HG03103 (cell line): ENCODE results near the gene PPP1R14B.

ENCODE experiments used
- ATAC-seq: cut with Tn5 transposase; IDR thresholded peaks from one replicate; pipeline ENCODE4 v1.9.1; 2021; ENCODE audit warnings: low read depth; ENCODE audit not compliant: unreplicated experiment

PPP1R14B gene, protein sequence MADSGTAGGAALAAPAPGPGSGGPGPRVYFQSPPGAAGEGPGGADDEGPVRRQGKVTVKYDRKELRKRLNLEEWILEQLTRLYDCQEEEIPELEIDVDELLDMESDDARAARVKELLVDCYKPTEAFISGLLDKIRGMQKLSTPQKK

DNA sequence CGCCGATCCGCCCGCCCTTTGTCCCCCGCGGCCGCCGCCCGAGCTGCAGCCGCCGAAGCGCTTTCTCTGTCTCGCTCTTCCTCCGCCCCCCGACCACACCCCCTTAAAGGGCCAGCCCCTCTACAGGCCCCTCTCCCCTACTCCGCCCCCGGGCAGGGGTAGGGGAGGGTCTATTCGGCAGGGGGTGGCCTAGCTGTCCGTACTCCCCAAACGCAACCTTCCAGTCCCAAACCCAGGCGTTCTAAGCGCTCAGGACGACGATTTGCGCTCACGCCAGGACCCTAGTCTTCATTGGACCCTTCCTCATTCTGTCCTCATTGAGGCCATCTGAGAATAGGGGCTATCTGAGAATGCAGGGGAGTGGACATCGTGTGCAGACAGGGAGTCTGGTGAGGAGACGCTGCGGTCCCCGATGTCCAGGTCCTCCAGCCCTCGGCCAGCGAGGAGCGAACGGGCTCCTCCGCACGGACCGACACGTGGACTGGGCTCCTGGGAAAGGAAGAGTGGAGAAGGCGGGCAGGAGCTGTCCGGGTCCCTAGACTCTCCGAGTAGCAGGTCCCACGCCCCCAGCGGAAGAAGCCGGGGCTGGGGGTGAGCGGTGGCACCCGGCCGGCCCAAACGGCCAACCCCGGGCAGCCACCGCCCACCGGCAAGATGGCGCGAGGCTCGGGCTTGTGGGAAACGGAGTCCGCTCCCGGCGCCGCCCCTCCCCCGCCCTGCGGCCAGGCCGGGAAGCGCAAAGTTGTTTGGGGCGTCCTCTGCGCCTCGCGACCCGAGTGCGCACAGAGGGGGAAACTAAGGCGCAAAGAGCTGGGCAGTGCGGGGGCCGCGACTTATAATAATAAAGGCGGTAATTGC, at the start of gene PPP1R14B:
TSS of gene PPP1R14B (minus strand) at position 73 of the 858 bp plus-strand sequence. CDS start 270 bp downstream, outside the sequence.
- ATAC-seq: no peak

DNA sequence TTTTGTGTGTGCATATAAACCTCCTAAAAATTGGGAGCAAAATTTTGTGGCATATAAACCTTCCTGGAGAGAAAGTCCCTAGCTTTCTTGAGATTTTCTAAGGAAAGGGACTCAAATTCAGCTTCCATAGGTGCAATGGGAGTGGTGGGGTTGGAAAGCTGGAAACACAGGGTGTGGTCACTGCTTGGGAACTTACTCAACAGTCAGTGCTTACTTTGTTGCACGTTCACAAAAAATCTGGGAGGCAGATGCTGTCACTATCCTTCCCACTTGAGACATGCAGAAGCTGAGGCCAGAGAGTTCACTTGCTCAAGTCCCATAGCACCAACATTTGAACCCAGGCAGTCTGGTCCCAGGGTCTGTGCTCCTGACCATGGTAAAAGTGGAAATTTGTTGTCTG, 49.5 kb upstream of the PPP1R14B start:
- ATAC-seq: no peak

DNA sequence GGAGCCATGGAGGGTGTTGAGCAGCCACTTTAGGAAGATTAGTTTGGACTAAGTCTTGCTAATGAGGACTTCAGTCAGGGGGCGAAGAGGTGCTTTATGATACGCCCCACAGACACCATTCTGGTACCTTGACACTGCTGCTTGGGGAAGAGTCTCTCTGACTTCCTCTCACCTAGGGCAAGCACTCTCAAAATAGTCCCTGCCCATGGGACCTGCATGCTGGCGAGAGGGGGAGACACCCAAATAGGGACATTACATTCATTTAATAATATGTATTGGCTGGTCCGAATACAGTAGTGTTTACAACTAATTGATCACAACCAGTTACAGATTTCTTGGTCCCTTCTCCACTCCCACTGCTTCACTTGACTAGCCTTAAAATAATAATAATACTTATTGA, 49.0 kb upstream of the PPP1R14B start:
- no peak for ATAC-seq

DNA sequence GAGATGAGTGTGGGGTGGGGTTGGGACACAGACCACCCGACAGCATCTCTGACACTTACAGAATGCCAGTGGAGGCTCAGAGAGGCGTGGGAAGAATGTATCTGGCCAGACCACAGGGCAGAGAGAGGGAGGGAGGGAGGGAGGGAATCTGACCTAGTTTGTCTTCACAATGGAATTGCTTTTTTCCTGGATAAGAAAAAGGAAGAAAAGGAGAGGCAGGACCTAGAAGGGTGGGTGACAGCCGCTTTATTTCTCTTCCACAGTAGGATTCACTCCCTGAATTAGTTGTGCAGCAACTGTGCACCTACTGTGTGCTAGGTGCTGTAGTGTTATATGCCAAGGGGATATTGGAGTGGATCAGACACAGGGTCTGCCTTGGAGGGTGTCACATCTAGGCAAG, 48.0 kb upstream of the PPP1R14B start:
- no peak for ATAC-seq

DNA sequence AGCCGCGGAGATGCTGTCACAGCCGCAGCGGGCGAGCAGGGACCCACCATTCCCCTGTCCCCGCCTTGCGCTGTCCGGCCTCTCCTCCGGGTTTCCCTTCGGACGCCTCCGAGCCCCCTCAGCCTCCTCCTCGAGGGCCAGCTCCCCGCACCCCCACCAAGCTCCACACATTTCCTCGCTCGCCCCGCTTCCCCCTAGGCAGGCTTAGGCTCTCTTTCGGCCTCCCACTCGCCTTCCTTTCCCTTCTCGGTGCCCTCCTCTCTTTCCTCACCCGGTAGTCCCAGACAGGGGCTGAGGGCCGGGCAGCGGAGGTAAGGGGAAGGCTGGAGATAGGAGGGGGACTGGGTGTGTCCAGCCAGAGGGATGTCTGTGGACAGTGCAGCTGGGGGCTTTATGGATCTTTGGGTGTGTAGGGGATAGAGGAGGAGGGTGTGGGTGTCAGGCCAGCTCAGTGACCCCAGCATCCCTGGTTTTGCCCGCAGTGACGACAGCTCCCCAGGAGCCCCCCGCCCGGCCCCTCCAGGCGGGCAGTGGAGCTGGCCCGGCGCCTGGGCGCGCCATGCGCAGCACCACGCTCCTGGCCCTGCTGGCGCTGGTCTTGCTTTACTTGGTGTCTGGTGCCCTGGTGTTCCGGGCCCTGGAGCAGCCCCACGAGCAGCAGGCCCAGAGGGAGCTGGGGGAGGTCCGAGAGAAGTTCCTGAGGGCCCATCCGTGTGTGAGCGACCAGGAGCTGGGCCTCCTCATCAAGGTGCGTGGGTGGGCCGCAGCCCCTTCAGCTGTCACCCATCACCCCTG, 45.9 kb upstream of the PPP1R14B start:
- no peak for ATAC-seq

DNA sequence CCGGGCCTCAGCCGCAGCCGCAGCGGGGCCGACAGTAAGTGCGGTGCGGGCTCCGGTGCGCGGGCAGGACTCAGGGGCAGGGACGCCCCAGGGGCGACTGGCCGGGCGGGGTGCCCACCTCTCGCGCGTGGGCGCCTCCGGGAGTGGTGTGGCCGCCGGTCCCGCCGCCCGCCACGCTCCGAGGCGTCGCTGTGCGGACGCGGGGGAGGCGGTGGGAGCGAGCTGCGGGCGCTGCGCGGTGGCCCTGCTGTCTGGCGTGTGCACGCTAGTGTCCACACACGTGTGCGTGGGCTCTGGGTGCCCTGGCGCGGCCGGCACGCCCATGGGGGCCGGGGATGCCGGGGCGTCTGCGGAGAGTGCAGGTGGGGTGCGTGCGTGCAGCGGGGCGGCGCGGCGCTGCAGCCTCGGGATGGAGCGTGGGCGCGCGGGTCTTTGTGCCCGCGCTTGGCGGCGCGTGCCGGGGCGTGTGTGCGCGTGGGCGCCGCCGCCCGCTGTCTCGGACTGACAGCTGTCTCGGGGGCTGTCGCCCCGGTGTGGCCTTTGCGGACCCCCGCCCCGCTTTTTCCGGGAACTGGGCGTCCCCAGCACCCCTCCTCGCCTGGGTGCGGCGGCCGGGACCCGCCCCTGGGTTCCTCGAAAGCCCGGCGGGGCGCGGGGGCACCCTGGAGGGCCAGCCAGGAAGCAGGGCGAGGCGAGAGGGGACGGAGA, 45.2 kb upstream of the PPP1R14B start:
- no peak for ATAC-seq

DNA sequence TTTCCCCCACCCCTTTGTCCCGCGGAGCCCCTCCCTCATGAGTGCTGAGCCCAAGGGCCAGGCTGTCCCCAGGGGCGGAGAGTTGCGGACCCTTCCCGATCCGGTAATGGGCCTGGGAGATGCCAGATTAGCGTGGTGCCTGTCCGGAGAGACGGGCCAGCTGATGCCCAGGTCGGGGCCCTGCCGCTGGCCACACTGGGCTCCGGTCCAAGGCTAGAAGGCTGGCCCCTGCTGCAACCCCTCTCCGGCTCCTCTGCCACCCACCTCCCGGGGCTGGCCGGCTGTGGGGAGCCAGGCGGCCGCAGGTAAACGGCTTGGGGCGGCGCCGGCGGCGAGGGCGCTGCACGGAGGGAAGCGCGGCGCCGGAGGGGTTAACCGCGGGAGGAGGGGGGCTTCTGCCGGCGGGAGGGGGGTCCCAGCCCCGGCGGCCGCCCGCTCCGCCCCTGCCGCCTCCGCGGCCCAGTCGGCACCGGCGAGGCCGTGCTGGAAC, 44.6 kb upstream of the PPP1R14B start, which contains the start of gene KCNK4:
TSS of gene KCNK4 (plus strand) at position 41 of the 490 bp plus-strand sequence. CDS start 1,717 bp downstream, outside the sequence.
- ATAC-seq: no peak

DNA sequence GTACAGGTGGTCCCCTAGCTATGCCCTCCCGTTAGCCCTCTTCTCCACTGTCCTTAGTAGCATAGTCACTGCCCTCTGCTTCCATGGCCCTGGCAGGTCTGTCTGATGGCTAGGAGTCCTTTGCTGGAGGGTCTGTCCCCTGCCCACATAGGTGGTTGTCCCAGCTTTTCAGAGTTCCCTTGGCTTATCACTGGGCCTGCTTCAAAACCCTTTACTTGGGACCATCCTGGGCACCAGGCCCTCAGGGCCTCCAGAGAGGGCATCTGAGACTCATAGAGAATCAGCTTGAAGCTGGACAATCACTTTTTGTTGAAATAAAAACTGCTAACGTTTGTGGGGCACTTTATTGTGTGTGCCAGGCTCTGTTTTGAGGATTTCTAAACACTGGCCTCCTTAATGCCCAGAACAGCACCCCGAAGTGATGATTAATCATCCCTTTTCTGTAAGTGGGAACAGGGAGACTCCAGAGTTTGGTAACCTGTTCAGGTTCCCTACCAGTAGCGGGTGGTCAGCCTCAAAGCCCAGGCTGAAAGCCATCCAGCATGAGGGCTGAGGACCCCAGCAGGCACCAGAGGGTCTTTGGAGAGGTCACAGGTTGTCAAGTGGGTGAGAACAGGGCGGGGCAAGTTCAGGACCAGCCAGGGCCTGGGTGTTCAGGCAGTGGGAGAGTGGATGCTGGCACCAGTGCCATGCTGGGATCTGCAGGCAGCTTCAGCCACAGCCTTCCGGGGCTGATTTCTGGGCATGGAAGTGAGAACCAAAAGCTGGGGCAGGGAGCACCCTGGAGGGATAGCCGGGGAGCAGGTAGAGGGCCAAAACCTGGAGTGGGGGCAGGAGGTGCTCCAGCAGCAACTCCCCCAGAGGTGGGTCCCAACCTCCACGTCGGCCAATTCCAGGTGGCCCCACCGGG, 43.9 kb upstream of the PPP1R14B start:
- ATAC-seq: no peak

DNA sequence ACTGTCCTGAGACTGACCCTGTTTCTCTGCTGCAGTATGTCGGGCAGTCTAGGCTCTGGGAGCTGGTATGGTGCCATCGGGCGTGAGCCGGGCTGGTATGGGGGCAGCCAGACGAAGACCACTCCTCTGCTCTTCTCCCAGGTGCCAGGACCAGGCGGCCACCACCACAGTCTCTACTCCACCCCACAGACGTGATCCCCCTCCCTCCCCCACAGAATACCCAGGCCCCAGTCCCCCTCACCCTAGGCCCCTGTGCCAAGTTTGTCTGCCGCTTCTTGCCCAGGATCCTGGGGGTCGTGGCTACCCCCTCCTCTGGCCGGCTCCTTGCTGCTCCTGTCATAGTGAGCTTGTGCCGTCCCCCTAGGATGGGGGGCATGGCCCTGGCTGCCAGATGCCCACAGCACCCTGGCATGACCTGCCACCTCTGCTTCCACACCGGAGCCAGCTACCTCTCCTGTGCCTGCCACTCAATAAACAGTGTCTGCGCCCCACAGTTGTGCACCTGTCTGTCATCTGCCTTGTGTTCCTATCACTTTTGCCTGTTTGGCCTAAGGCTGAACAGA, 42.3 kb upstream of the PPP1R14B start:
- ATAC-seq: no peak

DNA sequence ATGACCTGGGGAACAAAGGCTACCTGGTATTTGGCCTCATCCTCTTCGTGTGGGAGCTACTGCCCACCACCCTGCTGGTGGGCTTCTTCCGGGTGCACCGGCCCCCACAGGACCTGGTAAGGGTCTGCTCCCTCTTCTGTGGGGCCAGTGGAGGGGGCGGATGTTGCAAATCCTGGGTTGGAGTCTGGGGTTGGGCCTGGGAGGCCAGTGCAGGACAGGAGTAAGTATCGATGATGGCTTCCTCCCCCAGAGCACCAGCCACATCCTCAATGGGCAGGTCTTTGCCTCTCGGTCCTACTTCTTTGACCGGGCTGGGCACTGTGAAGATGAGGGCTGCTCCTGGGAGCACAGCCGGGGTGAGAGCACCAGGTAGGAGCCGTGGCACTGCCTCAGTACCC, 41.6 kb upstream of the PPP1R14B start:
- no peak for ATAC-seq

DNA sequence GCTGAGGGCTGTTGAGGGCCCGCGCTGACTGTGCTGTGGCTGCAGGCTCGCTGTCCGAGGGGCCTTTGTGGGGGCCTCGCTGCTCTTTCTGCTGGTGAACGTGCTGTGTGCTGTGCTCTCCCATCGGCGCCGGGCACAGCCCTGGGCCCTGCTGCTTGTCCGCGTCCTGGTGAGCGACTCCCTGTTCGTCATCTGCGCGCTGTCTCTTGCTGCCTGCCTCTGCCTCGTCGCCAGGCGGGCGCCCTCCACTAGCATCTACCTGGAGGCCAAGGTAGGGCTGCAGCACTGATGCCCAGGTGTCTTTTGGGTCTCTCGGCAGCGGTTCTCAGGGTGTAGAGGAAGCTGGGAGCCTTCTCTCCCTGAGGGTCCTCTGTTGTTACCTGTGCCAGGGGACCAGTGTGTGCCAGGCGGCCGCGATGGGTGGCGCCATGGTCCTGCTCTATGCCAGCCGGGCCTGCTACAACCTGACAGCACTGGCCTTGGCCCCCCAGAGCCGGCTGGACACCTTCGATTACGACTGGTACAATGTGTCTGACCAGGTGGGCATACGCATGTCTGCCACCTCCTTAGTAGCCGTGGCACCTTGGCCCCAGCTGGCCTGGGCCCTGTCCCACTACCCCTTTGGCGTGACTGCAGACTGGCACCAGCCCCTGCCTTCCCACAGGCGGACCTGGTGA, 41.1 kb upstream of the PPP1R14B start:
- no peak for ATAC-seq

DNA sequence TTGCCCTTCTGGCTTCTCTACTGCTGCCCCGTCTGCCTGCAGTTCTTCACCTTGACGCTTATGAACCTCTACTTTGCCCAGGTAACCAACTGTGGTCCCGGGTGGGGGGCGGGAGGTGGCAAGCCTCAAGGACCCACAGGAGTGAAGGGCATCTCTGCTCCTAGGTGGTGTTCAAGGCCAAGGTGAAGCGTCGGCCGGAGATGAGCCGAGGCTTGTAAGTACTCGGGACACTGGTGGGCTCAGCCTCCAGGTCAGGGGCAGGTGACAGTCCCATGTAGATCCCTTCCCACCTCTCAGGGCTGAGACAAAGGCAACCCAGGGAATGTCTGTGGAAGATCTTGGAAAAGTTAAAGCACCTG, 40.0 kb upstream of the PPP1R14B start:
- ATAC-seq: no peak

DNA sequence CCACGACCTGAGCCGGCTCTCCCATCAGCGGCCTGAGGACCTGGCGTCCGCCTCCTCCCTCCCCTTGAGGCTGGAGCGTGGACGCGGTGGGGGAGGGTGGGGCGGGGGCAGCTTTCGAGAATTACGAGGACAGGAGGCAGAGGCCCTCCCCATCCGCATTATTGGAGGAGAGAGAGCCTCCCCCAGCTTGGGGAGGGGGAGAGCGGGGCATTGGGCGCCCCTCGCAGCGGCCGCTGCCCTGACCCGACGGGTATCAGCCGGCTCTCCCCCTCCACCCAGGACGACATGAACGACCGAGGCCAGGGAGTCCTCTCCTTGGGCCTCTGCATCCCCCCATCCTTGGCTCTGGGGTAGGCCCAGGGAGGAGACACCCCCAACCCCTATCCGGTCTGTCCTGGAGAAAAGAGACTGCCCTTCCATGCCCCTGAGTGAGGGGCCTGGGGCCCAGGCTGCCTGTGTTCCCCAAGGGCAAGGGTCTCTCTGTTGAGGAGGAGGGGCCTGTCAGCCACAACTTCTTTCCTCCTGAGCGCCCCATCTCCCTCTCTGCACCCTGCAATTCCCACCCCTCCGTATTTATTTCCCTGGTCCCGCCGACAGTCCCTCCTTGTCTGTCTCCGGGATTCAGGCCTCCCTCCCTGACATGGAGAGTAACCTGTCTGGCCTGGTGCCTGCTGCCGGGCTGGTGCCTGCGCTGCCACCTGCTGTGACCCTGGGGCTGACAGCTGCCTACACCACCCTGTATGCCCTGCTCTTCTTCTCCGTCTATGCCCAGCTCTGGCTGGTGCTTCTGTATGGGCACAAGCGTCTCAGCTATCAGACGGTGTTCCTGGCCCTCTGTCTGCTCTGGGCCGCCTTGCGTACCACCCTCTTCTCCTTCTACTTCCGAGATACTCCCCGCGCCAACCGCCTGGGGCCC, 39.4 kb upstream of the PPP1R14B start:
- ATAC-seq: no peak

DNA sequence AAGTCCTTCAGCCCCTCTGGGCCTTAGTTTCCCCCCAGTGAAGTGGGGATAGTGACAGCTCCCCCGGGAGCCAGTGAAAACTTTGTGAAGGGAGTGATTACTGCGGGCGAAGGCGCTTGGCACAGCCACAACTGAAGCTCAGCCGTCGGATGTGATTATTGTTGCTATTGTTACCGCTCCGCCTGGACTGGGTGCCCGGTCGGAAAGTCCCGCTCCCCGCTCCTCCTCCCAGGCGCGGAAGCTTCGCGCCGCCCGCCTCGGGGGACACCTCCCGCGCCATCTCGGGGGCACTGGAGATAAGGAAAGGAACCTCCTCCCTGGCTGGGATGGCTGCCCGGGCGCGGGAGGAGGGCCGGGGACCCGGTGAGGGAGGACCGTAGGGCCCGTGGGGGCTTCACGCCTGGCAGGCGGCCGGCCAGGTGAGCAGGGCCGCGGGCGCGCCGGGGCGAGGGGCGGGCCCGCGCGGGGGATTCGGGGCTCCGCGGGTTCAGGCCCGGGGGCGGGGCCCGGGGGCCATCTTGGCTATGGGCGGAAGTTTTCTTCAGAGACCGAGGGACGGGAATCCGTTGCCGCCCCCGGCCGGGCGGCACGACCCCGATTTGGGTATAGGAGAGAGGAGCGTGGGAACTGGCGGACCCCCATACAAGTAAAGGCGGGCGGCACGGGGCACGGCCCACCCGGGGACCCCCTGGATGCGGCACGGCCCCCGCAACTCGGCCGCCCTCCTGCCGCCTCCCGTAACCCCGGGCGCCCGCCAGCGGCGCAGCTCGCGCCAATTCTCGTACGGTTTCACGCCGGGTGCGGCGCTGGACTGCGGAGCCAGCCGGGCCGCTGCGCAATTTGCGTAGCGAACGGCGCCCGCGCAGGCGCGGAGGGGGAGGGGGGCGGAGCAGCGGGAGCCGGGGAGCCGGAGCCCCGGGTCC, 38.5 kb upstream of the PPP1R14B start, which contains the start of gene GPR137:
TSS of gene GPR137 (plus strand) at position 887 of the 923 bp plus-strand sequence. CDS start 677 bp downstream, outside the sequence.
- ATAC-seq: peak; percentile 41

DNA sequence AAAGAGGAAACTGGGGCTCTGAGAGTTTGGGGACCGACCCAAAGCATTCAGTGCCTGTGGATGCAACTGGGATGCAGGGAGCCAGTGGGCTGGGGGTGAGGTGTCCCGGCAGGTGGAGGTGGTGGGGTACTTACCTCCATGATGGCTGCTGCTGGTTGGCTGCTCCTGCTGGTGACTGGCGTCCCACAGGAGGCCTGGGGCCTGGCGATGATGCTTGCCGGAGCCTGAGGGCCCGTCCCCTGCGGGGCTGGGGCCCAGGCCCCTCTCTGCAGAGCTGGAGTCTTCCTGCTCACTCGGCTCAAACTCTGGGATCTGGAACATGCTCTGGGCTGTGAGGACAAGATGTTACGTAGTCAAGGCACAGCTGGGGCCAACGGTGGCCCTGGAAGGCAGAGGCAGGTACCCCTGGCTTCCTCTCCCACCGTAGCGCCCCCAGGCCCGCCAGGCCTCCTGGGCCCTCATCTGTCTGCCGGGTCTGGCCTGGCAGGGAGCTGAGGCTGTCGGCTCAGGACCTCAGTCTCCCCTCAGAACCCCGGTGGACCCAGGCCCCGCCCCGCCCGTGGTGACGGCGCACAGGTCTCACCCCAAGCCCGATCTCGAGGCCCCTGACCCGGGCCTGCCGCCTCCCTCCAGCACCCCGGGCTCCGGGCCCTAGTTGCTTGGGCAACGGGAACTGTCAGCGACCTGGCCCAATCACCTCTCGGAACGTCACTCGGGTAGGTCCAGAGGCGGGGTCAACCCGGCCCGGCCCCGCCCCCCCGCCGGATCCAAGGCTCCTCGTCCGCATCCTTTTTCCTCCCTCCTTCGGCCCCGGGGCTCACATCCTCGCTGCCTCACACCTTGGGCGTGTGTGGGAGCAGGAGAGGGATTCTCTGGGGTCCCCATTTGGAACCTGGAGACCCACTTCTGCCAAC, 37.6 kb upstream of the PPP1R14B start, which contains the start of gene BAD:
TSS of gene BAD (minus strand) at position 618 of the 914 bp plus-strand sequence. CDS start at position 321, 297 bp downstream.
- peak; percentile 47 for ATAC-seq
